Limb (tissue), 2 donors: Measurements from ENCODE around the gene FHOD1.

Source experiments
- DNase-seq, 2 donors: peaks; one replicate each; pipeline ENCODE4 v3.0.0-alpha.2; 2016; ENCODE audit errors: extremely low spot score in 2 of 2

Gene FHOD1

GRCh38 chr16:67277999-67278772 lies 30.9 kb upstream of the FHOD1 start:
- DNase-seq = no peak

GRCh38 chr16:67277294-67277998 lies 30.2 kb upstream of the FHOD1 start:
- no peak for DNase-seq

DNA sequence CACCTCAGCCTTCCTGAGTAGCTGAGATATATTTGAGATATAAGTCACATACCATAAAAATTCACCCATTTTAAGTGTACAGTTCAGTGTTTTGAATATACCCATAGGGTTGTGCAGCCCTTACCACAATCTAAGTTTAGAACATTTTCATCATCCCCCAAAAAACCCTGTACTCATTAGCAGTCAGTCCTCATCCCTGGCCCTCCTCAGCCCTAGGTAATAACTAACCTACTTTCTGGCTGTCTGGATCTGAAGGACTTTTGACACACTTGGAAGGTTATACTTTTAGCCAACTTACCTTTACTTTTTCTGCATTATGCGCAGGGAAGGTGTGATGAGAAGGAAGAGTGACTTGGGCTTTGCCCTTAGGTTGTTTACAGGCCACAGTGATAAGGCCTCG lies 28.0 kb upstream of the FHOD1 start:
- no peak for DNase-seq

GRCh38 chr16:67271446-67271845 lies 24.2 kb upstream of the FHOD1 start:
- no peak for DNase-seq

DNA sequence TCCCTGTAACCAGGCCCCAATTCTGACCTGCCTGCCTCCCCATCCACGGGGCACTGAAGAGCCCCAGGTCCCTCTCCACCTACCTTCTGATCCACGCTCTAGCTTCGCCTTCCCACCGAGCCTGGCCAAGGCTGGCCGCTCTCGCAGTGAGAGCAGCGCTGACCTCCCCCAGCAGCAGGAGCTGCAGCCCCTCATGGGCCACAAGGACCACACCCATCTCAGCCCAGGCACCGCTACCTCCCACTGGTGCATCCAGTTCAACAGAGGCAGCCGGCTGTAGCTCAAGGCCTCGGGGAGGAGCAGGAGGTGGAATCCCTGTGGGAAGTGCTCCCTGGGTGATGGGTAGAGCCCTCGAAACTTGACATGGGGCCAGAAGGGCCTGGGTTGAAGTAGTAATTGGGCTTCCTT lies 23.7 kb upstream of the FHOD1 start:
- DNase-seq = no peak

GRCh38 chr16:67269766-67270165 lies 22.5 kb upstream of the FHOD1 start:
- no peak for DNase-seq

GRCh38 chr16:67268136-67268579 lies 20.9 kb upstream of the FHOD1 start:
- no peak for DNase-seq

- no peak for DNase-seq
These were observed 18.6 kb upstream of the FHOD1 start for GRCh38 chr16:67265834-67266233.

GRCh38 chr16:67264866-67265265 lies 17.6 kb upstream of the FHOD1 start:
- no peak for DNase-seq

GRCh38 chr16:67264277-67264676 lies 17.0 kb upstream of the FHOD1 start:
- DNase-seq = no peak

GRCh38 chr16:67263201-67263600 lies 15.9 kb upstream of the FHOD1 start:
- no peak for DNase-seq

DNA sequence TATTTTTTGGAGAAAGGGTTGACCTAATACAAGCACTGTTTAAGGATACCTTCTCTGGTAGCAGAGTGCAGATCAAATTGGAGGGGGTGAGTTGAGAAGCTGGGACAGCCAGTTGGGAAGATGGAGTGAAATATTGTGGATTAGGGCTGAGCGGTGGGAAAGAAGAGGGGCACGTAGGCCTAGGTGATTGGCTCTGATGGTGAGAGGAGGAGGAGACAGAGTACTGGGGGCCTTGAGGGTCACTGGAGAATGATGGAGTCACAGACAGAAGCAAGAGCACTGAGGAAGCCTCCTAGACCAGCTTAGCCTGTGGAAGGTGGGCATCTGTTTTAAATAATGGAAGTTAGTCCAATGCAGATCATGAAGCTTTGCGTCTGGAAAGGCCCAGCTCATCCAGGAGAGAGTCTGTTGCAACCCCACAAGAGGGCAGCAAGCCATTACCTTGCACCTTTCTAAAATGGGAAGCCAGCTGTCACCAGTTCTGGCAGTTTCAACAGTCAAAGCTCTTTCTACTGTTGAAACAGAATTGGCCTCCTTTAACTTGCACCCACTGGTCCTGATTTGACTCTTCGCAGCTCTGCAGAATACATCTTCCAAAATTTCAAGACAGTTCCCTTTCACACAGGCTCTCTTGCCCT lies 13.3 kb upstream of the FHOD1 start:
- DNase-seq = no peak

DNA sequence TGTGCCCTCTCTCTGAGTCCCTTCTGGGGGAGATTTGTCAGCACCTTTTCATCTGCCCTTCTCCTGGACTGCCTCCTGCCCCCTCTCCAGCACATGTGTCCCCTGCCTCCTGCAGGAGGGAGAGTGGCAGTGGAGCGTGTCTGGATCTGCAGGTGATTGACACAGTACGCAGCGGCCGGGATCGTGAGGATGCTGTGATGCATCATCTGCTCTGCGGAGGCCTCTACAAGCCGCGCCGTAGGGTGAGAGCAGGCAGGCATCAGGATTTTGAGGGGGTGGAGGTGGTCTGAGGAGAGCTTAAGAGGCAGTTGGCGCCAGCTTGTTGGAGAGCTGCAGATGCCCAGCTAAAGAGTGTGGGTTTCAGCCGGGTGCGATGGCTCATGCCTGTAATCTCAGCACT lies 12.4 kb upstream of the FHOD1 start:
- DNase-seq = no peak

DNA sequence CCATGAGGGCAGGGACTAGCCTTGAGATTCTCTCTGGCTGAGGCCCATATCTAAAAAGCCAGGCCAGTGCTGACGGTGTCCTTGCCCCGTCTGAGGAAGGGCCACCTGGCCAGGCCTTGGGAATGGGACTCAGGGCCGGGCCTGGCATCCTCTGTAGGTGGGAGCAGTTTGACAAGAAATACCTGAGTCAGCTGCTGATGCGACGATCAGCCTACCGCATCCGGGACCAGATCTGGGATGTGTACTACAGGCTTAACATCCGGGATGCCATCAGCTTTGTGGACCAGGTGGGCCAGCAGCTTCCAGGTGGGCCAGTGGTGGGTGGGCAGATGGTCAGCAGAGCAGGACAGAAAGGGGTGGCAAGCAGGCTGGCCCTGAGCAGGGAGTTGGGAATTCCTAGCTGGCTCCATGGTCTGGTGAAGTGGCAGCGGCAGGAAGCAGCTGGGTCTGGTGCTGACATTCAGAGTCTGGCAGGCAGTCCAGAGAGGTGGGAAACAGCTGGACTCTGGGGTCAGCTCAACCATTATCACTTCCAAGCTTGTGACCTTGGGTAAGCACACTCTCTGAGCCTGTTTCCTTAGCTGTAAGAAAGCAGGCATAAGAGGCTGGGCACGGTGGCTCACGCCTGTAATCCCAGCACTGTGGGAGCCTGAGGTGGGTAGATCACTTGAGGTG lies 11.0 kb upstream of the FHOD1 start:
- no peak for DNase-seq

GRCh38 chr16:67257486-67258160 lies 10.3 kb upstream of the FHOD1 start:
- no peak for DNase-seq

DNA sequence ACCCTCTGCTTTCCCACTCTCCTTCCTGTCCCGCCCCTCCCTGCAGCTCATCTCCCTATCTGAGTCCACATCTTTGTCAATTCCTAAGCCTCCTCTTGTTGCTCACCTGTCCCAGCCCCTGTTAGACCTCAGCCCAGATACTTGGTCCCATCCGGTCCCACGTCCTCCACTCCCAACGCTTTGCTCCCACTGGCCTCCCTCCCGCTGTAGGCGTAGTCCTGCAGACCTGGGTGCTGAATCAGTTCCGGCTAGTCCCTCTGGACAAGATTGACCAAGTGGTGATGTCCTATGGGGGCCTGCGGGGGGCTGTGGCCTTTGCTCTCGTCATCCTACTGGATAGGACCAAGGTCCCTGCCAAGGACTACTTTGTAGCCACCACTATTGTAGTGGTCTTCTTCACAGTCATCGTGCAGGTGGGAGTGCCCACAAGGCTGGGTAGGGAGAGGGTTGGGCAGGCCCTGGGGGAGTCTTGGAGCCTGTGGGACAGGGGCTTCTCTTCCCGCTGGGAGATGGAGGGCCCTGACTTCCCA lies 9.5 kb upstream of the FHOD1 start:
- no peak for DNase-seq

- no peak for DNase-seq
These were observed 8.4 kb upstream of the FHOD1 start for GRCh38 chr16:67255553-67256221.

DNA sequence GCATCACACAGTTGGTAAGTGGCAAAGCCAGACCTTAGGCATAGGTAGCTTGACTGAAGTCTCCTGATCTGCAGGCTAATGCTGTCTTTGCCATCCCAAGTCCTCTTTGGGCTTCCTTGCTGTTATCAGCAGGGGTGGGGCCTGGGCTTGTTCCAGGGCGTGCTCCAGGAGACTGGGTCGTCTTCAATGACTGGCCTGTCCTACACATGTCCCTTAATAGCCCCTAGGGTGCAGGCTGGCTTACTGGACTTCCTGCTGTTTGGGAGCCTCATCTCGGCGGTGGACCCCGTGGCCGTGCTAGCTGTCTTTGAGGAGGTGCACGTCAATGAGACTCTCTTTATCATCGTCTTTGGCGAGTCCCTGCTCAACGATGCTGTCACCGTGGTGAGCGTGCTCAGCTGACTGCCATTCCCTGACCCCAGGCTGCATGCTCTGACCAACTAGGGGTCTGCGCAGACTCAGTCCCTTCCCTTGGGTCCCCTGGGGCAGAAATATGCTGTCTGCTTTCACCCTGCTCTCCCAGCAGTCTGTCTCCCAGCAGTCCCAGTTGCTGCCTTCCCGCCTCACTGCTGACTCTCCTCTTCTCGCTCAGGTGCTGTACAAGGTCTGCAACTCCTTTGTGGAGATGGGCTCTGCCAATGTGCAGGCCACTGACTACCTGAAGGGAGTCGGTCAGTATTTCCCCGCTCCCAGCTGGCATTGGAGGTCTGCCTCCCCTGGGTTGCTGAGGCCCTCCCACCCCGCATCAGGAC lies 7.7 kb upstream of the FHOD1 start:
- DNase-seq = no peak

DNA sequence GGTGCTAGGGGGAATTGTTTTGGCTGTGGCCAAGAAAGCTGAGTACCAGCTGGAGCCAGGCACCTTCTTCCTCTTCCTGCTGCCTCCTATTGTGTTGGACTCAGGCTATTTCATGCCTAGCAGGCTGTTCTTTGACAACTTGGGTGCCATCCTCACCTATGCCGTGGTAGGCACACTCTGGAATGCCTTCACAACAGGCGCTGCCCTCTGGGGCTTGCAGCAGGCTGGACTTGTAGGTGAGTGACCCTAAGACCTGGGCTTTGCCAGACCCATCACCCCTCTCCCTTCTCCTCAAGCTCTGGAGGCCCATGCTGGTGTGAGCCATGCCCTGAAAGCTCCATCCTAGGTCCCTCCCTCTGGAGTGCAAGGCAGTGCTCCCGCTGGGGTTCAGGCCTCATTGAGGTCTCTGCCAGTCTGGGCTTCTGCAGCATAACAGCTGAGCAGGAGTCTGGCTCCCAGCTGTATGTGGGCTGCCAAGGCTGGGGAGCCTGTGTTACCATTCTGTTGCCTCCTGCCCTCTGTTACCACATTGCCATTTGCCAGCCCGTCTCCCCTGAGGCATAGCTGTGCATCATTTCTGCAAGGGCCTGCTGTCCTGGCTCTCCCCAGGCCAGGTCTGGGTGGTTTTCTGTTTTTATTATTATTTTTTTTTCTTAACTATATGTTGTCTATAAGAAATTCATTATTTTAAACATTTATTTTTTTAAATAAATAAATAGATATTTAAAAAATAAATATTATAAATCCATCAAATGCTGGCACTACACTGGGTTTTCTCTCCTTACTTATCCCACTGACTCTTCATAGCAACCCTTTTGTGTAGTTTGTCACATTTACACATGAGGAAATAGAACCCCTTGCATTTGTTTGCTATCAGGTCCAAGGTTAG lies 5.6 kb upstream of the FHOD1 start:
- DNase-seq = no peak
